HEK293 (cell line): ENCODE results near the gene TPD52L1.

ENCODE experiments used
- CTCF ChIA-PET: fragments of 350-600 bp; formaldehyde crosslinking; extraction: SDS; loops from one replicate; lab custom pipeline; 2021; ENCODE audit warnings: antibody characterized with exemption; lab: Yijun Ruan, JAX
- POLR2A ChIA-PET: fragments of 300-600 bp; formaldehyde crosslinking; extraction: SDS; loops from one replicate; lab custom pipeline; 2020; ENCODE audit warnings: antibody characterized with exemption, inconsistent platforms; lab: Yijun Ruan, JAX
- H3K27ac ChIP-seq: fragments of 200-500 bp; sonication (Bioruptor generic); 2 replicates; pipeline ENCODE4 v1.5.1; 2014; ENCODE audit warnings: low read depth, low read length, control low read depth, inconsistent platforms; ENCODE audit errors: extremely low read depth
- H3K36me3 ChIP-seq, 2 experiments: fragments of 200-500 bp in 1 of 2; sonication (Bioruptor generic) in 1 of 2; 1 replicate in 1 of 2; 2 replicates in 1 of 2; pipeline ENCODE4 v1.5.1; 2014 to 2017; ENCODE audit warnings: inconsistent platforms in 2 of 2, low read length in 2 of 2; ENCODE audit not compliant: control insufficient read depth in 2 of 2, insufficient read depth in 1 of 2
- H3K4me1 ChIP-seq: fragments of 200-500 bp; sonication (Bioruptor generic); 2 replicates; pipeline ENCODE4 v1.5.1; 2014; ENCODE audit warnings: mild to moderate bottlenecking, low read length, inconsistent platforms; ENCODE audit not compliant: control insufficient read depth, insufficient read depth
- H3K4me3 ChIP-seq: 2 replicates; pipeline ENCODE4 v1.5.1; 2011; ENCODE audit warnings: low read depth, mild to moderate bottlenecking, control low read depth, low read length, moderate library complexity
- H3K9me3 ChIP-seq: fragments of 200-500 bp; sonication (Bioruptor generic); 2 replicates; pipeline ENCODE4 v1.5.1; 2014; ENCODE audit warnings: low read depth, low read length, inconsistent platforms; ENCODE audit not compliant: control insufficient read depth, insufficient read depth
- FEZF1 ChIP-seq: fragments of 450-650 bp; formaldehyde crosslinking; IDR thresholded peaks from 2 replicates; pipeline ENCODE4 v1.5.1; 2016; ENCODE audit warnings: missing biosample characterization, missing genetic modification characterization
- OVOL3 ChIP-seq: fragments of 450-650 bp; formaldehyde crosslinking; IDR thresholded peaks from 2 replicates; pipeline ENCODE4 v1.5.1; 2016; ENCODE audit warnings: missing biosample characterization, missing genetic modification characterization
- ZBTB1 ChIP-seq: fragments of 450-650 bp; formaldehyde crosslinking; IDR thresholded peaks from 2 replicates; pipeline ENCODE4 v1.5.1; 2016; ENCODE audit warnings: missing biosample characterization, missing genetic modification characterization
- ZBTB17 ChIP-seq: fragments of 450-650 bp; formaldehyde crosslinking; IDR thresholded peaks from 2 replicates; pipeline ENCODE4 v1.5.1; 2016; ENCODE audit warnings: missing biosample characterization, missing genetic modification characterization
- ZNF155 ChIP-seq: fragments of 450-650 bp; formaldehyde crosslinking; IDR thresholded peaks from 2 replicates; pipeline ENCODE4 v1.5.1; 2016; ENCODE audit warnings: missing biosample characterization, missing genetic modification characterization
- ZNF16 ChIP-seq: fragments of 450-650 bp; formaldehyde crosslinking; IDR thresholded peaks from 2 replicates; pipeline ENCODE4 v1.5.1; 2016; ENCODE audit warnings: low read depth, missing biosample characterization, missing genetic modification characterization
- ZNF202 ChIP-seq: fragments of 450-650 bp; formaldehyde crosslinking; IDR thresholded peaks from 2 replicates; pipeline ENCODE4 v1.5.1; 2016; ENCODE audit warnings: missing biosample characterization, missing genetic modification characterization, borderline replicate concordance
- ZNF211 ChIP-seq: fragments of 450-650 bp; formaldehyde crosslinking; IDR thresholded peaks from 2 replicates; pipeline ENCODE4 v1.5.1; 2016; ENCODE audit warnings: low read depth, missing biosample characterization, missing genetic modification characterization
- ZNF266 ChIP-seq: fragments of 450-650 bp; formaldehyde crosslinking; IDR thresholded peaks from 2 replicates; pipeline ENCODE4 v1.5.1; 2016; ENCODE audit warnings: missing biosample characterization, missing genetic modification characterization, low read depth
- ZNF311 ChIP-seq: fragments of 450-650 bp; formaldehyde crosslinking; IDR thresholded peaks from 2 replicates; pipeline ENCODE4 v1.5.1; 2017; ENCODE audit warnings: missing biosample characterization, missing genetic modification characterization, borderline replicate concordance
- ZNF501 ChIP-seq: fragments of 450-650 bp; formaldehyde crosslinking; IDR thresholded peaks from 2 replicates; pipeline ENCODE4 v1.5.1; 2016; ENCODE audit warnings: missing biosample characterization, missing genetic modification characterization
- ZNF514 ChIP-seq: fragments of 450-650 bp; formaldehyde crosslinking; IDR thresholded peaks from 2 replicates; pipeline ENCODE4 v1.5.1; 2016; ENCODE audit warnings: missing biosample characterization, missing genetic modification characterization
- ZNF555 ChIP-seq: fragments of 450-650 bp; formaldehyde crosslinking; conservative IDR thresholded peaks from 2 replicates; pipeline ENCODE4 v1.5.1; 2017; ENCODE audit warnings: missing biosample characterization, mild to moderate bottlenecking, missing genetic modification characterization, inconsistent platforms
- ZNF76 ChIP-seq: fragments of 450-650 bp; formaldehyde crosslinking; IDR thresholded peaks from 2 replicates; pipeline ENCODE4; 2016; ENCODE audit warnings: low read depth, missing biosample characterization, missing genetic modification characterization, borderline replicate concordance
- ZNF777 ChIP-seq: fragments of 450-650 bp; formaldehyde crosslinking; IDR thresholded peaks from 2 replicates; pipeline ENCODE4 v1.5.1; 2017; ENCODE audit warnings: missing biosample characterization, missing genetic modification characterization, borderline replicate concordance
- ZNF791 ChIP-seq: fragments of 450-650 bp; formaldehyde crosslinking; IDR thresholded peaks from 2 replicates; pipeline ENCODE4 v1.5.1; 2016; ENCODE audit warnings: missing biosample characterization, missing genetic modification characterization
- TF ChIP-seq, protein P1 (sequence below): fragments of 450-650 bp; formaldehyde crosslinking; IDR thresholded peaks from 2 replicates; pipeline ENCODE4 v1.5.1; 2017; ENCODE audit warnings: missing biosample characterization, missing genetic modification characterization
- TF ChIP-seq, protein P2 (sequence below): fragments of 450-650 bp; formaldehyde crosslinking; IDR thresholded peaks from 2 replicates; pipeline ENCODE4; 2016; ENCODE audit warnings: missing biosample characterization, missing genetic modification characterization
- TF ChIP-seq, protein P3 (sequence below): fragments of 450-650 bp; IDR thresholded peaks from 2 replicates; pipeline ENCODE4 v1.5.1; 2018; ENCODE audit warnings: missing biosample characterization, missing genetic modification characterization

The TPD52L1 gene

DNA sequence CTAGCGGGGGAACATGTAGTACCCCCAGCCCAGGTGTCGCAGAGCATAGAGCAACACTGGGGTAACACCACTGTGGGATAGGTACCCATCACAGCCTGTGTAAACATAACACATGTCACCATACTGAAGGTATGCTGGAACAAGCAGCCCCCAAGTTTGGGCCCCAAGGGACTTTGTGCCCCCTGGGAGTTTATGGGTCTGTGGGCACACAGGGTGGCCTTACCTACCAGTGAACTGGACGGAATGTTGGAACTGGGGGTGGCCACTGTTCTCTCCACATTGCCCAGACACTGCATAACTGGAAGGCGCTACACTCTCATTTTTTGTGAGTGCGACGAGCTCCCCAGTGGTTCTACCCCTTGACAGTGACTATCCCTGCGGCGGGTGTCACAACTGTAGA lies 119.7 kb downstream of the TPD52L1 start:
- peaks cover 0 to 79% of the 10 kb centered on the region in 2 experiments; a peak in 2 of 3 replicates for H3K36me3 ChIP-seq
- TF ChIP-seq, protein P1, sequence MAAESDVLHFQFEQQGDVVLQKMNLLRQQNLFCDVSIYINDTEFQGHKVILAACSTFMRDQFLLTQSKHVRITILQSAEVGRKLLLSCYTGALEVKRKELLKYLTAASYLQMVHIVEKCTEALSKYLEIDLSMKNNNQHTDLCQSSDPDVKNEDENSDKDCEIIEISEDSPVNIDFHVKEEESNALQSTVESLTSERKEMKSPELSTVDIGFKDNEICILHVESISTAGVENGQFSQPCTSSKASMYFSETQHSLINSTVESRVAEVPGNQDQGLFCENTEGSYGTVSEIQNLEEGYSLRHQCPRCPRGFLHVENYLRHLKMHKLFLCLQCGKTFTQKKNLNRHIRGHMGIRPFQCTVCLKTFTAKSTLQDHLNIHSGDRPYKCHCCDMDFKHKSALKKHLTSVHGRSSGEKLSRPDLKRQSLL (tag by site-specific recombination) = no peak
- TF ChIP-seq ZNF555 (no peak), ZNF791 (tag by site-specific recombination) (no peak), ZNF777 (tag by site-specific recombination) (no peak), ZNF514 (tag by site-specific recombination) (no peak)
- TF ChIP-seq, protein P2, sequence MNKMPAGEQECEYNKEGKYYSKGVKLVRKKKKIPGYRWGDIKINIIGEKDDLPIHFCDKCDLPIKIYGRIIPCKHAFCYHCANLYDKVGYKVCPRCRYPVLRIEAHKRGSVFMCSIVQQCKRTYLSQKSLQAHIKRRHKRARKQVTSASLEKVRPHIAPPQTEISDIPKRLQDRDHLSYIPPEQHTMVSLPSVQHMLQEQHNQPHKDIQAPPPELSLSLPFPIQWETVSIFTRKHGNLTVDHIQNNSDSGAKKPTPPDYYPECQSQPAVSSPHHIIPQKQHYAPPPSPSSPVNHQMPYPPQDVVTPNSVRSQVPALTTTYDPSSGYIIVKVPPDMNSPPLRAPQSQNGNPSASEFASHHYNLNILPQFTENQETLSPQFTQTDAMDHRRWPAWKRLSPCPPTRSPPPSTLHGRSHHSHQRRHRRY (tag by site-specific recombination) = no peak
- ChIA-PET POLR2A (no interaction called here), CTCF (interaction anchor here (0.6 kb wide), 1 partner anchor 10 kb away, joined by 3 read pairs; no protein-coding TSS in a partner anchor)
- 0 out of 2 replicates have a peak, but pooled peaks cover 4% of the 10 kb centered on the region for H3K4me1 ChIP-seq
- H3K9me3 ChIP-seq = no peaks in the 10 kb centered on the region
- H3K4me3 ChIP-seq = no peak overlapping the region
- no peak overlapping the region for H3K27ac ChIP-seq

DNA sequence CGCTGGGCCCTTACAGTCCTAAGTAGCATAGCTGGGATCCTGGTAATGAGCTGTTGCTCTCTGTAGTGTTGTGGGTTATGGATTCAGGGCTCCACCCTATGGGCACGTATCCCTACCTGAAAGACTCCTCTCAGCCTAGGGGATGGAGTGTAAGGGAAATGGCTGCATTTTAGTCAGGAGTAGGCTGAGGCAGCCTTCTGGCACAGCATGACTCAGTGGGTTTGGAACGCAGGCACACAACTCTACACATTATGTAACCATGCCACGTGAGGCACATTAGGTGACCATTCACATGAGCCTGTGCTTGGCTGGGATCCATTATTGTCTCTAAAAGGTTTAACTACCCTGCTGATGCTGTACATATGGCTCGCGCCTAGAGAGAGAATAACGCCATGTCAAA lies 120.4 kb downstream of the TPD52L1 start:
- ChIA-PET CTCF (interaction anchor here (0.6 kb wide), 1 partner anchor 9 kb away, joined by 3 read pairs; no protein-coding TSS in a partner anchor), POLR2A (no interaction called here)
- Histone ChIP-seq H3K27ac (no peak overlapping the region), H3K4me3 (no peak overlapping the region), H3K4me1 (0 out of 2 replicates have a peak, but pooled peaks cover 4% of the 10 kb centered on the region), H3K9me3 (no peaks in the 10 kb centered on the region), H3K36me3 (peaks cover 0 to 83% of the 10 kb centered on the region in 2 experiments; a peak in 2 of 3 replicates)
- TF ChIP-seq ZBTB17 (0 out of 2 replicates have a peak, but pooled peaks have one; percentile 30), ZNF791 (tag by site-specific recombination) (no peak), ZNF155 (tag by site-specific recombination) (no peak)

DNA sequence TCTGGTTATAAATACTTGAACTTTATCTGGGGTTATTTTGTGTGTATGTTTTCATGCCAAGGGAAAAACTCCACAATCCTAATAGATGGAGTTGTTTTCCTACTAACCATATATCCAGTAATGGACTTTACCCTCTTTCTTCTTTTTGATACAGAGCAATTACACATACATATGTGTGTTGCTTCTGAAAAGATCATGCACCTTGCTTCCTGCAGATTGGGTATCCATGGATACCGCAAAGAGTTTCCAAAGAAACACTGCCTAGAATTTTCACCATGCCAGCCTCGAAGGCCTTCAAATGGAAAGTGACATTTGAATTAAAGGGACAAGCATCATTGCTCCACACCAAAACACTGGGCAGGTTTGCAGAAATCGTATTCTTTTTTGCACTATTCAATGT lies 121.4 kb downstream of the TPD52L1 start:
- Histone ChIP-seq H3K4me3 (no peak overlapping the region), H3K4me1 (0 out of 2 replicates have a peak, but pooled peaks cover 4% of the 10 kb centered on the region), H3K36me3 (peaks cover 0 to 89% of the 10 kb centered on the region in 2 experiments; a peak in 2 of 3 replicates), H3K9me3 (no peaks in the 10 kb centered on the region), H3K27ac (no peak overlapping the region)
- no peak for TF ChIP-seq ZNF501 (tag by site-specific recombination)
- TF ChIP-seq ZNF311 (tag by site-specific recombination) = no peak
- no peak for TF ChIP-seq OVOL3
- no peak for TF ChIP-seq ZNF76 (tag by site-specific recombination)
- no peak for TF ChIP-seq ZNF211 (tag by site-specific recombination)
- no peak for TF ChIP-seq ZNF16 (tag by site-specific recombination)
- TF ChIP-seq FEZF1 (tag by site-specific recombination) = no peak
- TF ChIP-seq, protein P3, sequence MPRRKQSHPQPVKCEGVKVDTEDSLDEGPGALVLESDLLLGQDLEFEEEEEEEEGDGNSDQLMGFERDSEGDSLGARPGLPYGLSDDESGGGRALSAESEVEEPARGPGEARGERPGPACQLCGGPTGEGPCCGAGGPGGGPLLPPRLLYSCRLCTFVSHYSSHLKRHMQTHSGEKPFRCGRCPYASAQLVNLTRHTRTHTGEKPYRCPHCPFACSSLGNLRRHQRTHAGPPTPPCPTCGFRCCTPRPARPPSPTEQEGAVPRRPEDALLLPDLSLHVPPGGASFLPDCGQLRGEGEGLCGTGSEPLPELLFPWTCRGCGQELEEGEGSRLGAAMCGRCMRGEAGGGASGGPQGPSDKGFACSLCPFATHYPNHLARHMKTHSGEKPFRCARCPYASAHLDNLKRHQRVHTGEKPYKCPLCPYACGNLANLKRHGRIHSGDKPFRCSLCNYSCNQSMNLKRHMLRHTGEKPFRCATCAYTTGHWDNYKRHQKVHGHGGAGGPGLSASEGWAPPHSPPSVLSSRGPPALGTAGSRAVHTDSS (tag by site-specific recombination) = no peak
- no peak for TF ChIP-seq ZNF266
- TF ChIP-seq ZNF777 (tag by site-specific recombination) = no peak
- TF ChIP-seq ZNF202 (tag by site-specific recombination) = no peak
- TF ChIP-seq ZBTB1 (tag by site-specific recombination) = no peak
- ChIA-PET POLR2A (no interaction called here), CTCF (interaction anchor here (0.6 kb wide), 1 partner anchor 491 kb away, joined by 3 read pairs; no protein-coding TSS in a partner anchor)
